HEK293 (cell line): ENCODE data around the gene WLS.

Experiments used
- CTCF ChIA-PET: fragments of 350-600 bp; formaldehyde crosslinking; extraction: SDS; loops from one replicate; lab custom pipeline; 2021; ENCODE audit warnings: antibody characterized with exemption; lab: Yijun Ruan, JAX
- POLR2A ChIA-PET: fragments of 300-600 bp; formaldehyde crosslinking; extraction: SDS; loops from one replicate; lab custom pipeline; 2020; ENCODE audit warnings: antibody characterized with exemption, inconsistent platforms; lab: Yijun Ruan, JAX
- H3K27ac ChIP-seq: fragments of 200-500 bp; sonication (Bioruptor generic); 2 replicates; pipeline ENCODE4 v1.5.1; 2014; ENCODE audit warnings: low read depth, low read length, control low read depth, inconsistent platforms; ENCODE audit errors: extremely low read depth
- H3K36me3 ChIP-seq, 2 experiments: fragments of 200-500 bp in 1 of 2; sonication (Bioruptor generic) in 1 of 2; 1 replicate in 1 of 2; 2 replicates in 1 of 2; pipeline ENCODE4 v1.5.1; 2014 to 2017; ENCODE audit warnings: inconsistent platforms in 2 of 2, low read length in 2 of 2; ENCODE audit not compliant: control insufficient read depth in 2 of 2, insufficient read depth in 1 of 2
- H3K4me1 ChIP-seq: fragments of 200-500 bp; sonication (Bioruptor generic); 2 replicates; pipeline ENCODE4 v1.5.1; 2014; ENCODE audit warnings: mild to moderate bottlenecking, low read length, inconsistent platforms; ENCODE audit not compliant: control insufficient read depth, insufficient read depth
- H3K4me3 ChIP-seq: 2 replicates; pipeline ENCODE4 v1.5.1; 2011; ENCODE audit warnings: low read depth, mild to moderate bottlenecking, control low read depth, low read length, moderate library complexity
- H3K9me3 ChIP-seq: fragments of 200-500 bp; sonication (Bioruptor generic); 2 replicates; pipeline ENCODE4 v1.5.1; 2014; ENCODE audit warnings: low read depth, low read length, inconsistent platforms; ENCODE audit not compliant: control insufficient read depth, insufficient read depth
- BCL11B ChIP-seq: fragments of 450-650 bp; formaldehyde crosslinking; IDR thresholded peaks from 2 replicates; pipeline ENCODE4 v1.5.1; 2016; ENCODE audit warnings: low read depth, missing biosample characterization, missing genetic modification characterization
- IKZF3 ChIP-seq: fragments of 450-650 bp; IDR thresholded peaks from 2 replicates; pipeline ENCODE4 v1.5.0; 2018; ENCODE audit warnings: missing biosample characterization, mild to moderate bottlenecking, missing genetic modification characterization, moderate library complexity
- ZBTB48 ChIP-seq: fragments of 450-650 bp; formaldehyde crosslinking; IDR thresholded peaks from 2 replicates; pipeline ENCODE4 v1.5.1; 2016; ENCODE audit warnings: missing biosample characterization, missing genetic modification characterization
- ZNF146 ChIP-seq: fragments of 450-650 bp; formaldehyde crosslinking; IDR thresholded peaks from 2 replicates; pipeline ENCODE4 v1.5.1; 2016; ENCODE audit warnings: missing biosample characterization, missing genetic modification characterization
- ZNF335 ChIP-seq: fragments of 450-650 bp; formaldehyde crosslinking; conservative IDR thresholded peaks from 2 replicates; pipeline ENCODE4 v1.5.1; 2016; ENCODE audit warnings: missing biosample characterization, missing genetic modification characterization
- ZNF391 ChIP-seq: fragments of 450-650 bp; formaldehyde crosslinking; IDR thresholded peaks from 2 replicates; pipeline ENCODE4 v1.5.1; 2016; ENCODE audit warnings: low read depth, missing biosample characterization, missing genetic modification characterization, borderline replicate concordance
- ZNF548 ChIP-seq: fragments of 450-650 bp; formaldehyde crosslinking; IDR thresholded peaks from 2 replicates; pipeline ENCODE4 v1.5.1; 2016; ENCODE audit warnings: missing biosample characterization, missing genetic modification characterization
- ZNF560 ChIP-seq: fragments of 450-650 bp; formaldehyde crosslinking; IDR thresholded peaks from 2 replicates; pipeline ENCODE4 v1.5.1; 2017; ENCODE audit warnings: missing biosample characterization, missing genetic modification characterization, borderline replicate concordance
- ZNF768 ChIP-seq: fragments of 450-650 bp; formaldehyde crosslinking; IDR thresholded peaks from 2 replicates; pipeline ENCODE4 v1.5.1; 2018; ENCODE audit warnings: missing biosample characterization, mild to moderate bottlenecking, missing genetic modification characterization
- TF ChIP-seq, protein P1 (sequence below): fragments of 450-650 bp; formaldehyde crosslinking; IDR thresholded peaks from 2 replicates; pipeline ENCODE4 v1.5.1; 2016; ENCODE audit warnings: missing biosample characterization, missing genetic modification characterization, borderline replicate concordance
- TF ChIP-seq, protein P2 (sequence below): fragments of 450-650 bp; formaldehyde crosslinking; IDR thresholded peaks from 2 replicates; pipeline ENCODE4 v1.5.1; 2016; ENCODE audit warnings: missing biosample characterization, missing genetic modification characterization
- TF ChIP-seq, protein P3 (sequence below): fragments of 450-650 bp; formaldehyde crosslinking; IDR thresholded peaks from 2 replicates; pipeline ENCODE4 v1.5.1; 2017; ENCODE audit warnings: missing biosample characterization, missing genetic modification characterization
- TF ChIP-seq, protein P4 (sequence below): fragments of 450-650 bp; formaldehyde crosslinking; conservative IDR thresholded peaks from 2 replicates; pipeline ENCODE4 v1.5.1; 2016; ENCODE audit warnings: low read depth, missing biosample characterization, missing genetic modification characterization
- TF ChIP-seq, protein P5 (sequence below): fragments of 450-650 bp; formaldehyde crosslinking; IDR thresholded peaks from 2 replicates; pipeline ENCODE4 v1.5.1; 2016; ENCODE audit warnings: missing biosample characterization, missing genetic modification characterization

WLS gene

DNA sequence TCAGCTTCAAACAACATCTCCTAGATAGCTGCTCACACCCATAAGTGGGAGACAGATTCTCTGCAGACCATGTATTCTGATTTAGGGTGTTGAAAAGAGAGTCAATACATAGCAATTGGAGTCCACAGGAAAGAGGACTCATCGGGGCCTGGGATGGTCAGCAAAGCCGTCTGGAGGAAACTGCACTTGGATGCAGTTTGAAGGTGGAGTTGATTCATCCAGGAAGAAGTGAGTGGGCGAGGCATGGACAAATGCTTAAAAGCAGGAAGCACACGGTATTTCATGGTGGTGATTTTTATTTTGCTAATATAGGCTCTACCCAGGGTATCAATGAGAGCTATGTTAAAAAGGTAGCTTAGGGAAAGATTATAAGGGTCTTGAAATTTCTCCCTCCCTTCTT, 145.1 kb downstream of the WLS start:
- TF ChIP-seq ZNF548: no peak
- TF ChIP-seq, protein P1, sequence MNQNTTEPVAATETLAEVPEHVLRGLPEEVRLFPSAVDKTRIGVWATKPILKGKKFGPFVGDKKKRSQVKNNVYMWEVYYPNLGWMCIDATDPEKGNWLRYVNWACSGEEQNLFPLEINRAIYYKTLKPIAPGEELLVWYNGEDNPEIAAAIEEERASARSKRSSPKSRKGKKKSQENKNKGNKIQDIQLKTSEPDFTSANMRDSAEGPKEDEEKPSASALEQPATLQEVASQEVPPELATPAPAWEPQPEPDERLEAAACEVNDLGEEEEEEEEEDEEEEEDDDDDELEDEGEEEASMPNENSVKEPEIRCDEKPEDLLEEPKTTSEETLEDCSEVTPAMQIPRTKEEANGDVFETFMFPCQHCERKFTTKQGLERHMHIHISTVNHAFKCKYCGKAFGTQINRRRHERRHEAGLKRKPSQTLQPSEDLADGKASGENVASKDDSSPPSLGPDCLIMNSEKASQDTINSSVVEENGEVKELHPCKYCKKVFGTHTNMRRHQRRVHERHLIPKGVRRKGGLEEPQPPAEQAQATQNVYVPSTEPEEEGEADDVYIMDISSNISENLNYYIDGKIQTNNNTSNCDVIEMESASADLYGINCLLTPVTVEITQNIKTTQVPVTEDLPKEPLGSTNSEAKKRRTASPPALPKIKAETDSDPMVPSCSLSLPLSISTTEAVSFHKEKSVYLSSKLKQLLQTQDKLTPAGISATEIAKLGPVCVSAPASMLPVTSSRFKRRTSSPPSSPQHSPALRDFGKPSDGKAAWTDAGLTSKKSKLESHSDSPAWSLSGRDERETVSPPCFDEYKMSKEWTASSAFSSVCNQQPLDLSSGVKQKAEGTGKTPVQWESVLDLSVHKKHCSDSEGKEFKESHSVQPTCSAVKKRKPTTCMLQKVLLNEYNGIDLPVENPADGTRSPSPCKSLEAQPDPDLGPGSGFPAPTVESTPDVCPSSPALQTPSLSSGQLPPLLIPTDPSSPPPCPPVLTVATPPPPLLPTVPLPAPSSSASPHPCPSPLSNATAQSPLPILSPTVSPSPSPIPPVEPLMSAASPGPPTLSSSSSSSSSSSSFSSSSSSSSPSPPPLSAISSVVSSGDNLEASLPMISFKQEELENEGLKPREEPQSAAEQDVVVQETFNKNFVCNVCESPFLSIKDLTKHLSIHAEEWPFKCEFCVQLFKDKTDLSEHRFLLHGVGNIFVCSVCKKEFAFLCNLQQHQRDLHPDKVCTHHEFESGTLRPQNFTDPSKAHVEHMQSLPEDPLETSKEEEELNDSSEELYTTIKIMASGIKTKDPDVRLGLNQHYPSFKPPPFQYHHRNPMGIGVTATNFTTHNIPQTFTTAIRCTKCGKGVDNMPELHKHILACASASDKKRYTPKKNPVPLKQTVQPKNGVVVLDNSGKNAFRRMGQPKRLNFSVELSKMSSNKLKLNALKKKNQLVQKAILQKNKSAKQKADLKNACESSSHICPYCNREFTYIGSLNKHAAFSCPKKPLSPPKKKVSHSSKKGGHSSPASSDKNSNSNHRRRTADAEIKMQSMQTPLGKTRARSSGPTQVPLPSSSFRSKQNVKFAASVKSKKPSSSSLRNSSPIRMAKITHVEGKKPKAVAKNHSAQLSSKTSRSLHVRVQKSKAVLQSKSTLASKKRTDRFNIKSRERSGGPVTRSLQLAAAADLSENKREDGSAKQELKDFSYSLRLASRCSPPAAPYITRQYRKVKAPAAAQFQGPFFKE (tag by site-specific recombination): no peak
- TF ChIP-seq, all 188 proteins: peak for 0
- no peak overlapping the region for H3K27ac ChIP-seq
- ChIA-PET CTCF (no interaction called here), POLR2A (no interaction called here)
- H3K36me3 ChIP-seq: no peaks in the 10 kb centered on the region
- H3K4me3 ChIP-seq: no peak overlapping the region
- H3K9me3 ChIP-seq: no peaks in the 10 kb centered on the region
- H3K4me1 ChIP-seq: no peaks in the 10 kb centered on the region

DNA sequence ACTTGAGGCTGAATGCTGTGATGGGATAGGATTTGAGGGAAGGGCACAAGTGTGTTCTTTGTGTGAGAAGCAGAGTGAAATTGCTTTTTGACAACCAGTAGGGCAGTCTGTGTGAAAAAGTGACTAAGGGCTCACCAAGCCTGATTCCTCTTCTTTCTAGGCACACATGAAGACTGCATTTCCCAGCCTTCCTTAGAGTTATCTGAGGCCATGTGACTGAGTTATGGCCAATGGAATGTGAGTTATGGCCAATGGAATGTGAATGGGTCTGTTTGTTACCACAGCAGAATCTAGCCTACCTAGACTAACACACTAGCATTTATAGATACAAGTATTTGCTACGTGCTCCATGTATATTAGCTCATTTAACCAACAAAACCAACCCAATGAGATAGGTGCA, 146.6 kb downstream of the WLS start:
- no peaks in the 10 kb centered on the region for H3K4me1 ChIP-seq

More for the DNA sequence above, 146.6 kb downstream of the WLS start:
- H3K4me3 ChIP-seq: no peak overlapping the region
- CTCF ChIA-PET: interaction anchor here (0.6 kb wide), 1 partner anchor 304 kb away, joined by 4 read pairs; no protein-coding TSS in a partner anchor
- no peaks in the 10 kb centered on the region for H3K9me3 ChIP-seq
- POLR2A ChIA-PET: no interaction called here
- no peak overlapping the region for H3K27ac ChIP-seq
- TF ChIP-seq, protein P2, sequence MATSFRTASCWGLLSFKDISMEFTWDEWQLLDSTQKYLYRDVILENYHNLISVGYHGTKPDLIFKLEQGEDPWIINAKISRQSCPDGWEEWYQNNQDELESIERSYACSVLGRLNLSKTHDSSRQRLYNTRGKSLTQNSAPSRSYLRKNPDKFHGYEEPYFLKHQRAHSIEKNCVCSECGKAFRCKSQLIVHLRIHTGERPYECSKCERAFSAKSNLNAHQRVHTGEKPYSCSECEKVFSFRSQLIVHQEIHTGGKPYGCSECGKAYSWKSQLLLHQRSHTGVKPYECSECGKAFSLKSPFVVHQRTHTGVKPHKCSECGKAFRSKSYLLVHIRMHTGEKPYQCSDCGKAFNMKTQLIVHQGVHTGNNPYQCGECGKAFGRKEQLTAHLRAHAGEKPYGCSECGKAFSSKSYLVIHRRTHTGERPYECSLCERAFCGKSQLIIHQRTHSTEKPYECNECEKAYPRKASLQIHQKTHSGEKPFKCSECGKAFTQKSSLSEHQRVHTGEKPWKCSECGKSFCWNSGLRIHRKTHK (tag by site-specific recombination): no peak
- TF ChIP-seq IKZF3 (tag by site-specific recombination): no peak
- no peak for TF ChIP-seq BCL11B (tag by site-specific recombination)
- TF ChIP-seq, protein P3, sequence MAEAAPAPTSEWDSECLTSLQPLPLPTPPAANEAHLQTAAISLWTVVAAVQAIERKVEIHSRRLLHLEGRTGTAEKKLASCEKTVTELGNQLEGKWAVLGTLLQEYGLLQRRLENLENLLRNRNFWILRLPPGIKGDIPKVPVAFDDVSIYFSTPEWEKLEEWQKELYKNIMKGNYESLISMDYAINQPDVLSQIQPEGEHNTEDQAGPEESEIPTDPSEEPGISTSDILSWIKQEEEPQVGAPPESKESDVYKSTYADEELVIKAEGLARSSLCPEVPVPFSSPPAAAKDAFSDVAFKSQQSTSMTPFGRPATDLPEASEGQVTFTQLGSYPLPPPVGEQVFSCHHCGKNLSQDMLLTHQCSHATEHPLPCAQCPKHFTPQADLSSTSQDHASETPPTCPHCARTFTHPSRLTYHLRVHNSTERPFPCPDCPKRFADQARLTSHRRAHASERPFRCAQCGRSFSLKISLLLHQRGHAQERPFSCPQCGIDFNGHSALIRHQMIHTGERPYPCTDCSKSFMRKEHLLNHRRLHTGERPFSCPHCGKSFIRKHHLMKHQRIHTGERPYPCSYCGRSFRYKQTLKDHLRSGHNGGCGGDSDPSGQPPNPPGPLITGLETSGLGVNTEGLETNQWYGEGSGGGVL (tag by site-specific recombination): no peak
- no peak for TF ChIP-seq ZNF768 (tag by site-specific recombination)
- TF ChIP-seq, protein P4, sequence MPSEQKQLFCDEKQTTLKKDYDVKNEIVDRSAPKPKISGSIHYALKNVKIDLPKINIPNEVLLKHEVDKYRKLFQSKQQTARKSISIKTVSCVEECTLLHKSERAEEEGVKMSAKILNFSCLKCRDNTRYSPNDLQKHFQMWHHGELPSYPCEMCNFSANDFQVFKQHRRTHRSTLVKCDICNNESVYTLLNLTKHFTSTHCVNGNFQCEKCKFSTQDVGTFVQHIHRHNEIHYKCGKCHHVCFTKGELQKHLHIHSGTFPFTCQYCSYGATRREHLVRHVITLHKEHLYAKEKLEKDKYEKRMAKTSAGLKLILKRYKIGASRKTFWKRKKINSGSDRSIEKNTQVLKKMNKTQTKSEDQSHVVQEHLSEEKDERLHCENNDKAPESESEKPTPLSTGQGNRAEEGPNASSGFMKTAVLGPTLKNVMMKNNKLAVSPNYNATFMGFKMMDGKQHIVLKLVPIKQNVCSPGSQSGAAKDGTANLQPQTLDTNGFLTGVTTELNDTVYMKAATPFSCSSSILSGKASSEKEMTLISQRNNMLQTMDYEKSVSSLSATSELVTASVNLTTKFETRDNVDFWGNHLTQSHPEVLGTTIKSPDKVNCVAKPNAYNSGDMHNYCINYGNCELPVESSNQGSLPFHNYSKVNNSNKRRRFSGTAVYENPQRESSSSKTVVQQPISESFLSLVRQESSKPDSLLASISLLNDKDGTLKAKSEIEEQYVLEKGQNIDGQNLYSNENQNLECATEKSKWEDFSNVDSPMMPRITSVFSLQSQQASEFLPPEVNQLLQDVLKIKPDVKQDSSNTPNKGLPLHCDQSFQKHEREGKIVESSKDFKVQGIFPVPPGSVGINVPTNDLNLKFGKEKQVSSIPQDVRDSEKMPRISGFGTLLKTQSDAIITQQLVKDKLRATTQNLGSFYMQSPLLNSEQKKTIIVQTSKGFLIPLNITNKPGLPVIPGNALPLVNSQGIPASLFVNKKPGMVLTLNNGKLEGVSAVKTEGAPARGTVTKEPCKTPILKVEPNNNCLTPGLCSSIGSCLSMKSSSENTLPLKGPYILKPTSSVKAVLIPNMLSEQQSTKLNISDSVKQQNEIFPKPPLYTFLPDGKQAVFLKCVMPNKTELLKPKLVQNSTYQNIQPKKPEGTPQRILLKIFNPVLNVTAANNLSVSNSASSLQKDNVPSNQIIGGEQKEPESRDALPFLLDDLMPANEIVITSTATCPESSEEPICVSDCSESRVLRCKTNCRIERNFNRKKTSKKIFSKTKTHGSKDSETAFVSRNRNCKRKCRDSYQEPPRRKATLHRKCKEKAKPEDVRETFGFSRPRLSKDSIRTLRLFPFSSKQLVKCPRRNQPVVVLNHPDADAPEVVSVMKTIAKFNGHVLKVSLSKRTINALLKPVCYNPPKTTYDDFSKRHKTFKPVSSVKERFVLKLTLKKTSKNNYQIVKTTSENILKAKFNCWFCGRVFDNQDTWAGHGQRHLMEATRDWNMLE (tag by site-specific recombination): no peak
- no peak for TF ChIP-seq ZNF391 (tag by site-specific recombination)
- TF ChIP-seq ZNF560: no peak
- TF ChIP-seq, protein P5, sequence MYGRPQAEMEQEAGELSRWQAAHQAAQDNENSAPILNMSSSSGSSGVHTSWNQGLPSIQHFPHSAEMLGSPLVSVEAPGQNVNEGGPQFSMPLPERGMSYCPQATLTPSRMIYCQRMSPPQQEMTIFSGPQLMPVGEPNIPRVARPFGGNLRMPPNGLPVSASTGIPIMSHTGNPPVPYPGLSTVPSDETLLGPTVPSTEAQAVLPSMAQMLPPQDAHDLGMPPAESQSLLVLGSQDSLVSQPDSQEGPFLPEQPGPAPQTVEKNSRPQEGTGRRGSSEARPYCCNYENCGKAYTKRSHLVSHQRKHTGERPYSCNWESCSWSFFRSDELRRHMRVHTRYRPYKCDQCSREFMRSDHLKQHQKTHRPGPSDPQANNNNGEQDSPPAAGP (tag by site-specific recombination): no peak
- no peak for TF ChIP-seq ZNF335 (tag by site-specific recombination)
- TF ChIP-seq ZNF146: no peak
- no peak for TF ChIP-seq ZBTB48 (tag by site-specific recombination)
- TF ChIP-seq, all 188 proteins: peak for 0
- H3K36me3 ChIP-seq: no peaks in the 10 kb centered on the region
